NCI-H526 (cell line): Measurements from ENCODE around the gene KLHL6.

ENCODE experiments used
- DNase-seq, 2 experiments: peaks; one replicate each; lab custom pipeline; 2025; lab: John Stamatoyannopoulos, UW

KLHL6 gene

DNA sequence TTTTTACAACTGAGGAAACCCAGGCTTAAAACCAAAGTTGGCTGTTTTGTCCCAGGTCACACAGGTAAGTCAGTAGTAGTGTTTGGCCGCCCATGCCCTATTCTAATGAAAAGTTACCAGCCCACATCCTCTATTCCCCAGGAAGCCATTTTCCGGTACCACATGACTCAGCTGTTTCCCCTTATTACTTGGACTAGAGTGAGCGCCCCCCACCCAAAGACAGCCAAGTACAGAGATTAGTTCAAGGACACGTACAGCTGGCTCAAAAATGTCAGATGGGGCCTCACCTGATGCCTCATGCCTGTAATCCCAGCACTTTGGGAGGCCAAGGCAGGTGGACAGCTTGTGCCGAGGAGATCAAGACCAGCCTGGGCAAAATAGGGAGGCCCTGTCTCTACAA, 8.5 kb upstream of the KLHL6 start:
- no peak for DNase-seq

GRCh38 chr3:183563536-183563874, 8.0 kb upstream of the KLHL6 start:
- no peak for DNase-seq

- DNase-seq, result no peak
These were observed 5.1 kb upstream of the KLHL6 start for GRCh38 chr3:183560607-183561006.

DNA sequence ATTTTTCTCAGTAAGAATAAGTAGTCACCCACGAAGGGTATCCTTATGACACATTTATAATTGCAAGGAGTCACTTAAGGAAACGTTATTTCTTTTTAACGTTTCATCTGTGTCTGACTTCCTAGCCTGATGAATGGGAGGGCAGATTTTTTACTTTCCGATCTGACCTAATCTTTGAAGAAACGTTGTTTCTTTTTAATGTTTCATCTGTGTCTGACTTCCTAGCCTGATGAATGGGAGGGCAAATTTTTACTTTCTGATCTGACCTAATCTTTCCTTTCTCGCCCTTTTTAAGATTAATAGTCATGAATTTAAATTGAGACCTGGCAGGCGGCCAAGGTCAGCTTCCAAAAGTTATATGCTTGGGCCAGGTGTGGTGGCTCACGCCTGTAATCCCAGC, 3.0 kb upstream of the KLHL6 start:
- DNase-seq, result no peak

DNA sequence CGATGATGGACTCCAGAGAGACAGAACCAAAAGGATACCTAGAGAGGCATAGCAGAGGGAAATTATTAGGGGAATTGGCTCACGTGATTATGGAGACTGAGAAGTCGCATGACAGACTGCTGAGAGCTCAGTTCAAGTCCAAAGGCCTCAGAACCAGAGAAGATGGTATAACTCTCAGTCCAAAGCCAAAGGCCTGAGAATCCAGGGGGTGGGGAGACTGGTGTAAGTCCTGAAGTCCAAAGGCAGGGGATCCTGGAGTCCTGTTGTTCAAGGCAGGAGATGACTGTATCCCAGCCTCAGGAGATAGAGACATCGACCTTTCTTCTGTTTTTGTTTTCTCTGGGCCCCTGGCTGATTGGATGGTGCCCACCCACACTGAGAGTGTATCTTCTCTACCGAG, 1.2 kb upstream of the KLHL6 start:
- DNase-seq, result no peak

- no peak for DNase-seq
These were observed 1.1 kb downstream of the KLHL6 start for GRCh38 chr3:183554377-183554776.

DNA sequence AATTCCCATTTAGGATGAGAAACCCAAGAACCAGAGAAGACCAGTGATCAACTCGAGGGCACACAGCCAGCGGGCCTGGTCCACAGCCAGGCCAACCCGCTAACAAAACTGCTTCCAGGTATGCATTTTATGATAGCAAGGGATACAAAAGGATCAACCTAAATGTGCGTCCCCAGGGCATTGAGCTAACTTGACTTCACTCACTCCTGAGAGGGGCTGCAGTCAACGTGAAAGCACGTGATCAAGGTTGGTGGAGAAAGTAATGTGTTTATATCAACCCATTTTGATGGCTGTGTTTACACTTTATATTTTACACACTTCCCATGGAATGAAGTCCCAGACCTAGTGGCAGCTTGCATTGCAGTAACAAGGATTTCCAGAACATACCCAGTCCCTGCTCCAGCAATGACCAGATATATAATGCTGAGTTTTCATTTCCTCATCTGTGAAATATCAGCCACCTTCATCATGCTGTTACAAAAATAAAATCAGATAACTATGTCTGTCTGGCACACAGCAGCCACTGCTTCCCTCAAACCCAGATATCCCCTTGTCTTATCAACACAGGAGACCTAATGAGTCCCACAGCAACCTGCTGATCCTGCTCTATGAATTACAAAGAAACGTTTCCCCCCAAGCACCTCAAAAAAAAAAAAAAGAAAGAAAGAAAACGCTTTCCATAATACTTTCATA, 2.0 kb downstream of the KLHL6 start:
- DNase-seq, result no peak

- no peak for DNase-seq
These were observed 3.6 kb downstream of the KLHL6 start for GRCh38 chr3:183551930-183552329.

DNA sequence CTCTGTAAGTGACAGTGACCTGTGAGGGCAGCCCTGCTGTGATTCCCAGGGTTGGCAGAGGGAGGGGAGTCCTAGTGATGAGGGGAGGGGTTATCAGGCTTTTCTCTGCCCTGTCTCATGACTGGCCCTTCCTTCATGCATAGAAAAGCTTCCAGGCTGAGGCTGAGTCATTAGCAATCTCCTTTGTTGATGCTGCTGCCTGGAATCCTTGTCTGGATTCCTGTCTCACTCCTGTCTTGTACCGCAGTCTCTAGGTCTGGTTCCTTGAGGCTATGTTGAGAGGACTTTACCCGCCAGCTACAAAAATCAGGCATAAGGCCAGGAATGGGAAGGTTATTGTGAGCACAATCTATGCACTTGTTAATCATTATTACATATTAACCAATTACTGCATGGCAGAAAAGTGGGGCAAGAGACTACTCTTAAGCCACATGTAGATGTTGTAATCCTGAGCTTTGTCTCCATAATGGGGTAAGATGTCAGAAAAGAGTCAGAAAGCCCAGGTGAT, 7.2 kb downstream of the KLHL6 start:
- DNase-seq, result no peak

GRCh38 chr3:183546625-183547024, 8.9 kb downstream of the KLHL6 start:
- no peak for DNase-seq

DNA sequence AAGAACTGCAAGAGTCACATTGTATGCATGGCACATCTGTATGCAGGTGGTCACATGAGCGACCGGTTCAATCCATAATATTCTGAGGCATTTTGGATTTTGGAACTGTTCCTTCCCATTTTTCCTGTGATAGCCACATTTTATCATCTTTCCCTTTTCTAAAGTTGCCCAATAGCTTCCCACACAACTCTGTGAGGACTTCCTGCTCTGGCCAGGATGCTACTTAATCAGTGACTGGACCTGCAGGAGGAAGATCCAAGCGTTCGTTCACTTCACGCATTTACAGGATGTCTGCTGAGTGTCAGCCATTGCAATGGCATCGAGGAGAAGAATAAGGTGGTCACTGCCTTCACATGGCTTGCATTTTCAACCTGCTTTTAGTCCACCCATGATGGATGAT, 9.8 kb downstream of the KLHL6 start:
- DNase-seq, result no peak

GRCh38 chr3:183542355-183542754, 13.2 kb downstream of the KLHL6 start:
- no peak for DNase-seq

- DNase-seq, result no peak
These were observed 13.8 kb downstream of the KLHL6 start for GRCh38 chr3:183541738-183542137.

GRCh38 chr3:183541235-183541655, 14.3 kb downstream of the KLHL6 start:
- no peak for DNase-seq

DNA sequence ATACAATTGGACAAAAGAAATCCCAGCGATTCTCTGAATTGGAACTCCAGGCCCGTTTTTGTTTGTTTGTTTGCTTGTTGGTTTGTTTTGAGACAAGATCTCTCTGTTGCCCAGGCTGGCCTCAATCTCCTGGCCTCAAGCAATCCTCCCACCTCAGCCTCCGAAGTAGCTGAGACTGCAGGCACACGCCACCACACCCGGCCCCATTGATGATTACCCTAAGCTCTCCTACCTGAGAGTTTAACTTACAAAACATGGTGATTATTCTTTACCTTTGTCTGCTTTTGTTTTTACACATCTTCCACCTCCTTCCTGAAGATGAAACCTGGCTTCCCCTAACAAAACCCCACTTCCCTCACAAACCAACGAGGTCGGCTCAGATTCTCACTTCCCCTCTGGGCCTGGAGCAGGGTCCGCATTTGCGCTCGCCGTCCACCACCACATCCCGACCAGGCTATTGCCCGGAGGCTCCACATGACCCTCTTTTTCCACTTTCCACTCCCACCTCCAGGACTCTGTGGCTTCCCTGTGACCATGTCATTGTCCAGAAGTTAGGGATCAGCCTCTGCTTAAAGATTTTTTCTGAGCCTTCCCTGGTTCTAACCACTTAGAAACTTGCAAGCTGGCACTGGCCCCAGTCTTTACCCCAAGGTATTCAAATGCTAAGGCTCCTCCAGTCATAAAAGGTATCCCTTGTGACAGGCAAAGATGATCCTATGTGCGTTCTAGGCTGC, 14.8 kb downstream of the KLHL6 start:
- DNase-seq, result no peak

GRCh38 chr3:183539811-183540210, 15.7 kb downstream of the KLHL6 start:
- no peak for DNase-seq

- DNase-seq, result no peak
These were observed 17.0 kb downstream of the KLHL6 start for GRCh38 chr3:183538486-183538885.

DNA sequence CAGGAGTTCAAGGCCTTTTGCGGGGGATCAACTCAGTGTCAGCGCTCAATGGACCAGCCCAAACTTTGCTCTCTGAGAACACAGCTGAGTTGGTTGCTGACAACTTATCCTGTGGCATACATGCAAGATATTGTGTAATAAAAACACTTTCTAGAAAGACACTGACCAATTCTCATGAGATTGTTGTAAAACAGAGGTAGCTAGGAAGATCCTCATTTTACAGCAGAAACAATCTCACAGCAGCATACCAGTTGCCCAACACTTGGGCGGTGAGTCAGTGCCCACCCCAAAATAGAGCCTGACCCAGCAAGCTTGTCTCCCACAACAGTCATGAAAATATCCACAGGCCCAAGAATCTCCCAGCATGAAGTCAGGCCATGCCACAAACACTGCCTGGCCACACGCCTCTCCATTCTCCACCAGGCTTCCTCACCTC, 18.2 kb downstream of the KLHL6 start:
- DNase-seq, result no peak

- no peak for DNase-seq
These were observed 19.1 kb downstream of the KLHL6 start for GRCh38 chr3:183536238-183536880.

- no peak for DNase-seq
These were observed 21.3 kb downstream of the KLHL6 start for GRCh38 chr3:183534249-183534648.

GRCh38 chr3:183533412-183534132, 21.9 kb downstream of the KLHL6 start:
- DNase-seq, result no peak

DNA sequence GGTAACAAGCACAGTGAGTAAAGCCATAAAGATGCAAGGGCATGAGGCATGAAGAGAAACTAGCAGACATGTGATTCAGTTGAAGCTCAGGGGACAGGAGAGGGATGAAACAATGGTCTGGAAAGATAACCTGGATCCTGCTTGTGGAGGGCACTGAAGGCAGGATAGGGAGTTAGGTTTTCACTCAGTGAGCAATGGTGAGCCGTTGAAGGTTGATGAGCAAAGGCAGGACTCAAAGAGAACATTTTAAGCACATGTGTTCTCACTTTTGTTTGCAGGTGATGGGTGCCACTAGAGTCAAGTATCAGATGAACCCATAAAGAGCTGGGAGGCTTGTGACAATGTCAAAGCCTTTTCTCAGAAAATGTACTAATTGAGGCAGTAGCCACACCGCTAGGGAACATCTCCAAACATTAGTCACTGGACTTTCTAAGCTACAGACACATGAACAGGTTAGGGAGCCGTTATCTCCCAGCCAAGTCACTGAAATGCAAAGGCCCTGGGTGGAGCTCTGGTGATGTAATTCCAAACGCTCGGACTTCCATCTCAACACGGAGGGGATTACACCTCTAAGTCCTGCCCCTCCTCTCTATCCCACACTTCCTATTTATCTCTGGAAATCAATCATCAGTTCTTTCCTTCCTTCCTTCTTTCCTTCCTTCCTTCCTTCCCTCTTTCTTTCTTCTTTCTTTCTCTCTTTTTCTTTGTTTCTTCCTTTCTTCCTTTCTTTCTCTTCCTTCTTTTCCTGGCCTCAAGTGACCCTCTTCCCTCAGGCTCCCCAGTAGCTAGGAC, 22.7 kb downstream of the KLHL6 start:
- no peak for DNase-seq
